PC-3 (cell line): ENCODE data around the gene GULP1.

ENCODE experiments used
- CTCF ChIP-seq: fragments of 300-600 bp; sonication (generic); conservative IDR thresholded peaks from 2 replicates; pipeline ENCODE4 v1.5.1; 2017; ENCODE audit warnings: antibody characterized with exemption, low read depth, mild to moderate bottlenecking, low read length
- EZH2 ChIP-seq: fragments of 300-600 bp; sonication (generic); IDR thresholded peaks from one replicate; pipeline ENCODE4 v1.6.1; 2017; ENCODE audit warnings: antibody characterized with exemption, mild to moderate bottlenecking, low read length; ENCODE audit not compliant: unreplicated experiment
- EZH2phosphoT487 ChIP-seq: fragments of 300-600 bp; sonication (generic); IDR thresholded peaks from 2 replicates; pipeline ENCODE4 v1.6.1; 2018; ENCODE audit warnings: mild to moderate bottlenecking, antibody characterized with exemption, low read length, borderline replicate concordance

- no peak for TF ChIP-seq EZH2
- TF ChIP-seq CTCF = no peak
- TF ChIP-seq EZH2phosphoT487 = no peak
Observed at GRCh38 chr2:188330316-188331053, 38.8 kb downstream of the GULP1 start.
